CD4-positive, alpha-beta T cell treated with Interleukin-2 at 100 ng/mL for 4 hours (primary cell): ENCODE results near the gene RUNX1.
A peak's percentile ranks its signal among the peaks of the same experiment; 100 is the strongest.
"Not testable (repeated sequence)": the region's sequence is repeated elsewhere in the genome, so short reads cannot be mapped to it uniquely, and the experiment has no call there.

ENCODE experiments used
- DNase-seq: peaks from one replicate; pipeline ENCODE4 v3.0.0-alpha.2; 2020; ENCODE audit warnings: low spot score

The RUNX1 gene

DNA sequence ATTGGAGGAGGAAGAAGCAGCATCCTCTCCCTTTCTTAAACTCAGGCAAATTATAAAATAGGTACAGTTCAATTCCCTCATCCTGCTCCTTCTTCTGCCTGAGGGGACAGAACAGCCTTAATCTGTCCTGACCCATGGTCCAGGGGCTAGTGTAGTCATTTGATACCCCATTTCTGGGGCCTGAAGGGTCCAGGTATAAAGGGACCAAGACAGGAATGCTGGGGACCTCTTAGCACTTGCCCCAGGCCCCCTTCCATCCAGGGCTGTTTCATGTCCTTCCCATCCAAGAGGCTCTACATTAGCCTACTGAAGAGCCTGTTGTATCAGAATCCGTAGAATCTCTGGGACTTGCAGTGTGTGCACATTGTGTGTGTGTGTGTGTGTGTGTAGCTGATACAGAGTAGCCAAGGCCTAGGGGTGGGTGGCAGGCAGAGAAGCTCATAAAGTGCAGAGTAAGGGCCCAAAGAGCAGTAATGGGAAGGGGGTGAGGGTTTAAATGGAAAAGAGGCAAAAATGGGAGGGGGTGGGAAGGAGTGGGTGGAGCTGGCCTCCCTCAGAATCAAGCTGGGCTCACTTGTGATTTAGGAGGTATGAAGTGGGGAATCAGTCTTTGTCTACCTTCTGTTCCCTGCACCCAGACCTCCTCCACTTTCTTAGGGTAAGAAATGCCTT lies 32.4 kb downstream of the RUNX1 start:
- no peak for DNase-seq

DNA sequence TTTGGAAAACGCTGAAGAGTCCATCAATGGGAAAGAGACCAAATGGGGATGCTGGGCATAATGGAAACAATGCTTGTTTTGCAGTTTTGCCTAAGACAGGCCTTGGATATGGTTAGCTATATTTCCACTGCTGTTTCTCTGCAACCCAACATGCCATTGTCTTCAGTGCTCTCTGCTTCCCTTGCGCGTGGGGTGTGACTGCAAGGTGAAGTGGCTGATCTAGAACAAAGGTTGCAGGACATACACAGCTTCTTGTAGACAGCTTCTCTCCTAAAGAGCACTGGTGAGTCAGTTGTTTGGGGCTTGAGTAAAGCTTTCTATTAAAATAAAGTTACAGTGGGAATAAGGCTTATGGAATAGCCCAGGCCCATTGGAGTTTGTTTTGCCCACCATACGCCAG lies 33.0 kb downstream of the RUNX1 start:
- DNase-seq, result no peak

- peak; percentile 35 for DNase-seq
These were observed 33.6 kb downstream of the RUNX1 start for GRCh38 chr21:35015435-35016024.

GRCh38 chr21:35014302-35015041 lies 34.6 kb downstream of the RUNX1 start:
- no peak for DNase-seq

GRCh38 chr21:35011681-35012080 lies 37.4 kb downstream of the RUNX1 start:
- DNase-seq, result peak; percentile 24

DNA sequence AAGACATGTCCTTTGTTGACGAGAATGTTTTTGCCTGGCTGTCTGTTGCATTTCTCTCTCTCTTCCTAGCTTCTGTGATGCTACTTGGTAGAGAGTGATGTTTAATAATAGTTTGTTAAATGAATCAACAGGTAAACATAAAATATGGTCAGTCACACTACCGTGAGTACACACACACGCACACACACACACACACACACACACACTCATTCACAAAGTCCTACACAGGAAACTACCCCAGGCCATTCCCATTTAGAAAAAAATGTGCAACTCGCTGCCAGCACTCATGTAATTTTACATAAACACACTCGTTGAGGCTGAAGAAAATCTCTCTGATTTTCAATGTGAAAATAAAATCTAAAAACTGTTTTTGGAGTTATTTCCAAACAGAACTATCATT lies 38.7 kb downstream of the RUNX1 start:
- DNase-seq, result no peak

GRCh38 chr21:35007348-35007747 lies 41.8 kb downstream of the RUNX1 start:
- DNase-seq, result no peak

GRCh38 chr21:35006771-35007170 lies 42.3 kb downstream of the RUNX1 start:
- DNase-seq, result no peak

- no peak for DNase-seq
These were observed 42.9 kb downstream of the RUNX1 start for GRCh38 chr21:35006248-35006647.

DNA sequence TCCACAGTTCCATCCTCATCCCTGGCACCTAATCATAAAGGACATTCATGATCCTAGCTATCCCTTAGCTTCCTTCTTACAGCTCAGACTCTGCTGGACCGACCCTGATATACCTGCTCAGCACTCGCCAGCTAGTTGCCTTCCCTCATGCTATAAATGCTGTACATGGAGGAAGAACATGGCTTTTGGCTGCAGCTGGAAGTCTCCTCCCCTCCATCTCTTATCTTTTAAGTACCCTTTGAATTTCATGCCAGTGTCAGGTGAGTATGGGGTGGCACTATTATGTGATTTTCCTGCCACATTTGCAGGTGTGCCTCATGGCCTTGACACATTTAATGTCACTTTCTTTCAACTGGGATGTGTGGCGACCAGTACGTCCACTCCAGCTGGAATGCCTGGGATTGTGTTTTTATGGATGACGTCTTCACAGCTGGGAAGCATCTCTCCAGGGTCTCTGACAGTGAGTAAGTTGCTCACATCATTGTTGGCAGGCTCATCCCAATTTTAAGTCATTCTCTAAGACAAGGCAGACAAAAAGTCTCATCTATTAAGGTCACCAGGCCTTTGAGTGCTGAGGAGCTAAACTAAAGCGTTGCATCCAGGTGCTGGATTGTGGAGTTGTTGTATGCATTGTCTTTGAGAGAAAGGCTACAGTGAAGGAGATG lies 43.4 kb downstream of the RUNX1 start:
- DNase-seq, result no peak

- no peak for DNase-seq
These were observed 44.0 kb downstream of the RUNX1 start for GRCh38 chr21:35005077-35005476.

GRCh38 chr21:35004314-35004713 lies 44.8 kb downstream of the RUNX1 start:
- DNase-seq, result no peak

DNA sequence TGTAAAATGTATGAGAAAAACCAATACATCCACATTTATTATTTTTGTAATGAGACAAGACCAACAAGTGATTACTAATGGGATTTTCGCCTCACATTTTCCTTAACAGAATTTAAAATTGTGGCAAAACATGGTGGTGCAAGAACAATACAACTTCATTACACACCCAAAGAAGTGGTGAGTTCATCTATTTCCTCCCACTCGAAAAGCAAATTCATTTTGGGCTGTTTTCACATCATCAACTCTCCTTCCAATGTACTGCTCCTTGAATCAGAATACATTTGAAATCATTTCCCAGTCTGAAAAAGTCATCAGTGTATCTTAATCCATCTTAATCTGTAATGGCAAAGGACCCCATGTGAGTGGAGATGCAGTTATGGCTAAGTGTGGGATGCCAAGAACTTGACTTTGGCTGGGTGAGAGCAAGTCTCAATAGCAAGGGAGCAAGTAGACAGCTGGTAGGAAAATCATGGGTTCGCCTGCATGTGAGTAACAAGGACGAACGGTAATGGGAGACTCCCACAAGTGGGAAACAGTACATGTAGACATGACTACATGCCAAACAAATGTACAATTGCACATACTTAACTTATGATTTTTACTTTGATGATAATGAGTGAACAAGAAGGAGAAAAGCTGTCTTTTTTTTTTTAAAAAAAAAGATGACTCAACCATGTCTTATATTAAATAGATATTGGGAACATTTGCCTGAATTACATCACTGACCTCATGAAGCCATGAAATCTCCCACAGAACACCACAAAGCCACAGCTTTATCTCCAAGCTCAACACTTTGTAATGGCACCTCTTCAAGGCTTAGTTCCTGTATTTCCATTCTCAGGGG lies 46.0 kb downstream of the RUNX1 start:
- DNase-seq, result no peak

DNA sequence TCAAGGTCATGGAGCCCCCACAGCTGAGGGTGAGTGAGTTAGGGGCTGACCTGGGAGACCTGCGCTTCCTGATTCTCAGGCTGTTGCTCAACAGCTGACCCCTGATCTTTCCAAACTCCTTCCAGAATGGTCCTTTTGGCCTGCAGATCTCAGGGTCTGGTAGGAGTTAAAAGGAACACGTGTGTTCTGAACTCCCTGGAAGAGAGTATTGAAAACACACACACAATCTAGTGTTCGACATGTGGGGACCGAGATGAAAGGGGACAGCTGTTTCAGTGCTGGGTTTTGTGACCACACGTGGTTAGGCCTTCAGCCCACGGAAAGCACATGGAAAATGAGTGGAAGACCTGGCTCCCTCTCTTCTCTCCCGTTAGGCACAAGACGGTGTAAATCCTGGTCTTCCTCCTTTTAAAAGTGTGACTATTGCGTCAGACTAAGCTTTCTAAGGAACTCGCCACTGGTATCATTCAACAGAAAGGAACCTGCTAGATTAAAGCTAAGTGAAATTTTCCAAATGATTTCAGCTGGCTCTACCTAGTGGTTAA lies 49.6 kb downstream of the RUNX1 start:
- no peak for DNase-seq

- DNase-seq, result no peak
These were observed 50.9 kb downstream of the RUNX1 start for GRCh38 chr21:34998176-34998575.

DNA sequence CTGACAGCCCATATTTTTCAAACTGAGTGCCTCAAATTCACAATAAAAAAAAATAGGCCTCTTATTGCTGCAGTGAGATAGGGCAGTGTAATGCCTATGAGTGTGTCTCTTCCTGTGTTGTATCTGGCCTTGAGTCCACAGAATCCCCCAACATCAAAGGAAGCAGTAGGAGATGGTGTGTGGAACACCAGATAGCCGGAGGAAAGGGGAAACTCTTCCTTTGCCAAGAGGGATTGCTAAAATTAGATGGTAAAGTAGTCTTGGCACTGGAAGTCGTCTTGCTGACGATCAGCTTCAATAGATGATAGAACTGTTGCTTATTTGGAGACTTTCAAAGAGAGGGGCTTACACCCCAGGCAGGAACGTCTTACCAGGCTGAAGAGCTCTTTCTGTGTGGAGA lies 51.8 kb downstream of the RUNX1 start:
- DNase-seq, result no peak

DNA sequence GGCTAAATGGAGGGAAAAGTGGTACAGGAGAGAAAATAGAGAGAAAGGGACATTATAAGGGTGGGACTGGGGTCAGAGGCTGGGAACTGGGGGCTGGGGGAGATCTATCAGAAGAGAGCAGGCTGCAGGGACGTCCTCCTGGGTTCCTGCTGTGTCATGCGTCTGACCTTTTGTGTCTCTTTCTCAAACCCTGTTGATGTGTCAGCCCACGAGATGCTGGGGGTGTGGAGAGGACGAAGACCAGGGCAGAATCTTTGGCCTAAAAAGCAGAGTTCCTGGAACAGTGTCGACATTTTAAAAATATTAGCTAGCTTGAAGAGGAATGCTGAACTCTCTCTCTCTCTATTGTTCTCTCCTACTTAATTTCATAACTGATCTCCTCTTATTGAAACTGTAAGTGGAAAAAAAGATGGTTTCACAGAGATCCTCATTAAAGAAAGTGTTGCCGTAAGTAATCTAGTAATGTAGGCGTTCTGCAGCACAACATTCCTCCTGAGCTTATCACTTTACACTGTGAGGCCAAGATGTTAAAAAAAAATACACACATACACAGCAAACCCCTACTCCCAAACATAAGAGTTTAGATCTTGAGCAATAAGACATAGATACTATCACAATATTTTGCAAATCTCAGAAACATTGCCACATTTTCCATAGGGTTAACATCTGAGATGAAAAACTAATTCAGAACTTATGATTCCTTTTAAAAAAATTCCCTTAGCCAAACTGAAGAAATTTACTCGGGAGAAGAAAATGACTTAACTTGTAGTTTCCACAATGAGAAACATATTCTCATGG lies 52.6 kb downstream of the RUNX1 start:
- no peak for DNase-seq

GRCh38 chr21:34995979-34996303 lies 53.2 kb downstream of the RUNX1 start:
- no peak for DNase-seq

DNA sequence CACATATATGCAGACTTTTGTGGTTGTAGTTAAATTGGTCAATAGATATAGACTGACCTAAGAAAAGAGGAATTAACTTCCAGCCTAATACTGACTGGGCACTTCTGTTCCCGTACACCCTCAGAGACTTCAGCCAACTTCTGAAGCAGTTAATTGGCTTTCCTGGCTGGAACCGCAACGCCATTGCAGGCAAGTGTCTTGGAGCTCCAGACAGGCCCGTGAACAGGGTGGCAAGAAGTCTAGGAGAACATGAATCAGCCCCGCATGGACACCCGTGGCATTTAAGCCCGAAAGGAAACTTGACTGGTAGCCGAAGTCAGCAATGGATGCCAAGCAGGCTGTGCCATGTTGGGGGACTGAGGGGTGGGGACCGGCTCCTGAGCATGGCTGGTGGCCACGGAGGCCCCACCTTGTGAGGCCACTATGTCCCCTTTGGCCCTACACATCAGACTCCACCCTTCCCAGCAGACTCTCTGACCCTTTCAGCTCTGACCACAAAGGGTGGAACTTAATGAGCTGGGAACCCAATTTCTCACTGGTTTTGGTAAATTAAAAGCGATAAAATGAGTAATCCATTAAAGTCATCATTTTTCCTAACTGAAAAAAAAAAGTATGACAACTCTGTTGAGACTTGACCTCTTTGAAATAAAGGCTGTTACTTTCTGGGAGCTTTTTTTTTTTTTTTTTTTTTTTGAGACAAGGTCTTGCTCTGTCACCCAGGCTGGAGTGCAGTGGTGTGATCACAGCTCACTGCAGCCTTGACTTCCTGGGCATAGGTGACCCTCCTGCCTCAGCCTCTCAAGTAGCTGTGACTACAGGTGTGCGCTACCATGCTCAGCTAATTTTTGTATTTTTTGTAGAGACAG lies 54.1 kb downstream of the RUNX1 start:
- no peak for DNase-seq

GRCh38 chr21:34993521-34993921 lies 55.6 kb downstream of the RUNX1 start:
- DNase-seq, result not testable (repeated sequence)
